ENCODE results near the gene PHYHIPL. TPM values are rescaled to one million over a fixed set of nuclear protein-coding genes. Genes with fewer than 3 reads are reported as not detected.

PHYHIPL gene
- total and polyA plus RNA-seq, 12 donors, result 0.03 TPM; not detected in 11

DNA sequence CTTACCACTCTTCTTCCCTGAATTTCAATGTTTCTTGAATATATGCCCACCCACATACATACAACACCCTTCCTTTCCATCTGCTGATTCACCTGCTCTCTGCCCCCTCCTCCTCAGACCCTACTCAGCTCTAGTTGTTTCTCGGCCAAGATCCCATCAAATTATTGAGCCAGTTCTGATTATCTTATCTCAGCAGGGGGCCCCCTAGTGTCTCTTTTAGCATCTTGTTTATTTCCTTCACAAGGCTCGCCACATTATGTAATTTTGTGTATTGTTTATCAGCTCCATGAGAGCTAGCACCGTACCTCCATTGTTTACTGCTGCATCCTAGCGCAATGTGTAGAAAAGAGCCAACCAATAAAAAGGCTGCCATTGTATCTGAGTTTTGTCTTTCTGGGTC, 114.0 kb downstream of the PHYHIPL start:
- WGBS, 2 donors, result 85 to 90% methylated on average over 4 of the region's 4 CpGs
- intact Hi-C loops (cut with DNase I), result no loop called here
- H3K4me1 ChIP-seq, result peaks cover 0 to 16% (median 6%) of the 10 kb centered on the region in 9 donors
- TF ChIP-seq, protein P1, sequence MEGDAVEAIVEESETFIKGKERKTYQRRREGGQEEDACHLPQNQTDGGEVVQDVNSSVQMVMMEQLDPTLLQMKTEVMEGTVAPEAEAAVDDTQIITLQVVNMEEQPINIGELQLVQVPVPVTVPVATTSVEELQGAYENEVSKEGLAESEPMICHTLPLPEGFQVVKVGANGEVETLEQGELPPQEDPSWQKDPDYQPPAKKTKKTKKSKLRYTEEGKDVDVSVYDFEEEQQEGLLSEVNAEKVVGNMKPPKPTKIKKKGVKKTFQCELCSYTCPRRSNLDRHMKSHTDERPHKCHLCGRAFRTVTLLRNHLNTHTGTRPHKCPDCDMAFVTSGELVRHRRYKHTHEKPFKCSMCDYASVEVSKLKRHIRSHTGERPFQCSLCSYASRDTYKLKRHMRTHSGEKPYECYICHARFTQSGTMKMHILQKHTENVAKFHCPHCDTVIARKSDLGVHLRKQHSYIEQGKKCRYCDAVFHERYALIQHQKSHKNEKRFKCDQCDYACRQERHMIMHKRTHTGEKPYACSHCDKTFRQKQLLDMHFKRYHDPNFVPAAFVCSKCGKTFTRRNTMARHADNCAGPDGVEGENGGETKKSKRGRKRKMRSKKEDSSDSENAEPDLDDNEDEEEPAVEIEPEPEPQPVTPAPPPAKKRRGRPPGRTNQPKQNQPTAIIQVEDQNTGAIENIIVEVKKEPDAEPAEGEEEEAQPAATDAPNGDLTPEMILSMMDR (IDR thresholded peaks at IDR 0.05), result no peak
- no peak overlapping the region for H3K27ac ChIP-seq
- no peaks in the 10 kb centered on the region for H3K9me3 ChIP-seq
- H3K4me3 ChIP-seq, result no peak overlapping the region
- ATAC-seq (no peak), DNase-seq (no peak)
- H3K27me3 ChIP-seq, result no peaks in the 10 kb centered on the region
- no peaks in the 10 kb centered on the region for H3K36me3 ChIP-seq

Other genes starting within 250 kb of the PHYHIPL start
- 10 to 100 TPM in 1 of 10 donors, 1 to 10 TPM in 9; 2.9 to 14.6 (median 7.7) TPM for gene FAM13C, start 185.9 kb downstream of the PHYHIPL start, total RNA-seq
- 1 to 10 TPM; 1.5 to 3.8 TPM for gene FAM13C, start 185.9 kb downstream of the PHYHIPL start, polyA plus RNA-seq

Data from heart right ventricle (tissue), 16 donors.